HG02852 (cell line): Measurements from ENCODE around the gene SLC25A47.
A peak's percentile ranks its signal among the peaks of the same experiment; 100 is the strongest.

Source experiments
- ATAC-seq: cut with Tn5 transposase; IDR thresholded peaks from one replicate; pipeline ENCODE4 v1.9.1; 2021; ENCODE audit warnings: mild to moderate bottlenecking, moderate library complexity; ENCODE audit not compliant: unreplicated experiment

Gene SLC25A47

GRCh38 chr14:100374270-100374669 lies 51.1 kb downstream of the SLC25A47 start:
- no peak for ATAC-seq

GRCh38 chr14:100374876-100375265 lies 51.7 kb downstream of the SLC25A47 start:
- no peak for ATAC-seq

- ATAC-seq, result peak; percentile 39
These were observed 52.3 kb downstream of the SLC25A47 start for GRCh38 chr14:100375266-100375962.

GRCh38 chr14:100375963-100376735 lies 53.0 kb downstream of the SLC25A47 start, which contains the start of gene WDR25:
Gene WDR25, plus strand, starts transcription at chr14:100376485.
- ATAC-seq, result peak; percentile 72

GRCh38 chr14:100376751-100377171 lies 53.6 kb downstream of the SLC25A47 start:
- ATAC-seq, result no peak
